Right cardiac atrium (tissue), 5 donors: ENCODE measurements around the gene INMT. TPM values are rescaled to one million over a fixed set of nuclear protein-coding genes. Genes with fewer than 3 reads are reported as not detected.
A peak's percentile ranks its signal among the peaks of the same experiment; 100 is the strongest.

Source experiments
- ATAC-seq, 2 donors: fragments of 200-7000 bp; cut with Tn5 transposase; one replicate each; pipeline versions ENCODE4 v1.8.0 to v1.9.1; 2020; ENCODE audit warnings: moderate library complexity in 2 of 2, mild to moderate bottlenecking in 1 of 2
- DNase-seq, 3 donors: peaks; one replicate each; pipeline ENCODE4 v3.0.0-alpha.2; 2020
- H3K27ac ChIP-seq: one replicate; pipeline ENCODE4 v1.5.1; 2013; ENCODE audit warnings: mild to moderate bottlenecking, low read length, control low read depth, moderate library complexity
- H3K27me3 ChIP-seq: one replicate; pipeline ENCODE4 v1.6.1; 2013; ENCODE audit not compliant: control insufficient read depth, insufficient read depth
- H3K4me1 ChIP-seq: one replicate; pipeline ENCODE4 v1.6.1; 2013; ENCODE audit warnings: low read length; ENCODE audit not compliant: control insufficient read depth, insufficient read depth
- H3K4me3 ChIP-seq: one replicate; pipeline ENCODE4 v1.5.1; 2013; ENCODE audit warnings: low read length, control low read depth
- H3K9me3 ChIP-seq: one replicate; pipeline ENCODE4 v1.6.1; 2013; ENCODE audit warnings: low read length; ENCODE audit not compliant: control insufficient read depth
- WGBS: extraction: QIAGEN DNeasy Blood & Tissue Kit; methylation state at CpG from one replicate; pipeline ENCODE4 v1.1.7; 2013; 5-methylcytosine and 5-hydroxymethylcytosine counted together
- intact Hi-C, 4 donors: fragments of 100-400 bp; cut with DNase I; formaldehyde crosslinking; loops; one replicate each; pipeline versions ENCODE4 v1.11.0 to v1.14.0; 2022 to 2023
- polyA plus RNA-seq: library from polyadenylated mRNA; stranded (reverse); fragments of 200-250 nt; gene quantifications from one replicate; pipeline ENCODE4 v1.2.3, GENCODE V29; 2013
- total RNA-seq, 4 donors: library from RNA; stranded (reverse); fragmentation: NEBNext Ultra II Directional; extraction: Animal tissue kit (Norgen Biotek cat#: 25700); gene quantifications; one replicate each; pipeline ENCODE4 v1.2.1, GENCODE V29; 2021
- donor health status: healthy with polysubstance abuse.
- donor health status: DM: no; HTN: yes; CAD: no.
- donor health status: DM: no; HTN: no; CAD: no.
- donor health status: DM: no; HTN: yes; CAD: no; lungs with severe emphysema.
- donor health status: DM: yes; HTN: yes; CAD: no.

Gene INMT
- total and polyA plus RNA-seq, 5 donors = 87.9 to 180 (median 105) TPM

GRCh38 chr7:30799206-30799975 is 47.5 kb downstream of the INMT start:
- H3K4me3 ChIP-seq = no peak overlapping the region
- no peaks in the 10 kb centered on the region for H3K27me3 ChIP-seq
- H3K4me1 ChIP-seq = peaks cover 6% of the 10 kb centered on the region
- no peaks in the 10 kb centered on the region for H3K9me3 ChIP-seq
- no peak overlapping the region for H3K27ac ChIP-seq
- DNase-seq (peak; percentile 57 to 82 (median 65)), ATAC-seq (peak; percentile 19 to 63)
- intact Hi-C loops = loop anchor here in 2 of 4 donors (5.0 to 10.0 kb wide), 2 partner anchors 178 to 835 kb away; no protein-coding TSS in a partner anchor
- WGBS = 42% methylated on average over 2 of the region's 2 CpGs

- intact Hi-C loops = loop anchor here (2.0 to 10.0 kb wide), 7 partner anchors 175 to 835 kb away; no protein-coding TSS in a partner anchor
- Histone ChIP-seq H3K4me3 (no peak overlapping the region), H3K9me3 (no peaks in the 10 kb centered on the region), H3K4me1 (peaks cover 8% of the 10 kb centered on the region), H3K27me3 (no peaks in the 10 kb centered on the region), H3K27ac (no peak overlapping the region)
- DNase-seq (no peak), ATAC-seq (peak in 1 of 2 donors; percentile 3)
- 76% methylated on average over 5 of the region's 5 CpGs for WGBS
Measured at GRCh38 chr7:30799976-30800661, 48.2 kb downstream of the INMT start.

- H3K27ac ChIP-seq = no peak overlapping the region
- peak; percentile 65 to 66 for ATAC-seq
- no peak overlapping the region for H3K4me3 ChIP-seq
- no peaks in the 10 kb centered on the region for H3K27me3 ChIP-seq
- 37% methylated on average over 6 of the region's 6 CpGs for WGBS
- intact Hi-C loops = loop anchor here (2.0 to 10.0 kb wide), 5 partner anchors 174 to 336 kb away; no protein-coding TSS in a partner anchor
- peaks cover 9% of the 10 kb centered on the region for H3K4me1 ChIP-seq
- no peaks in the 10 kb centered on the region for H3K9me3 ChIP-seq
- DNase-seq = peak in 1 of 3 donors; percentile 53
Measured at GRCh38 chr7:30800785-30801252, 48.9 kb downstream of the INMT start.

GRCh38 chr7:30802812-30803211 is 50.9 kb downstream of the INMT start:
- ATAC-seq (no peak), DNase-seq (no peak)
- Histone ChIP-seq H3K4me1 (peaks cover 6% of the 10 kb centered on the region), H3K27ac (no peak overlapping the region), H3K27me3 (no peaks in the 10 kb centered on the region), H3K4me3 (no peak overlapping the region), H3K9me3 (no peaks in the 10 kb centered on the region)
- intact Hi-C loops = loop anchor here (5.0 to 10.0 kb wide), 3 partner anchors 172 to 334 kb away; no protein-coding TSS in a partner anchor
- WGBS = 92% methylated on average over 4 of the region's 4 CpGs

- H3K27me3 ChIP-seq = no peaks in the 10 kb centered on the region
- peaks cover 6% of the 10 kb centered on the region for H3K4me1 ChIP-seq
- no peaks in the 10 kb centered on the region for H3K9me3 ChIP-seq
- intact Hi-C loops = loop anchor here (5.0 to 10.0 kb wide), 3 partner anchors 171 to 333 kb away; no protein-coding TSS in a partner anchor
- WGBS = 66% methylated on average over 3 of the region's 3 CpGs
- H3K27ac ChIP-seq = no peak overlapping the region
- no peak for DNase-seq
- no peak for ATAC-seq
- no peak overlapping the region for H3K4me3 ChIP-seq
Measured at GRCh38 chr7:30804078-30804661, 52.2 kb downstream of the INMT start.

- DNase-seq = peak; percentile 35 to 74 (median 58)
- Histone ChIP-seq H3K4me3 (no peak overlapping the region), H3K4me1 (peaks cover 3% of the 10 kb centered on the region), H3K27ac (no peak overlapping the region), H3K27me3 (no peaks in the 10 kb centered on the region), H3K9me3 (no peaks in the 10 kb centered on the region)
- 73% methylated on average over 9 of the region's 9 CpGs for WGBS
- ATAC-seq = peak; percentile 66 to 68
- intact Hi-C loops = loop anchor here in 1 of 4 donors (10.0 kb wide), 1 partner anchor 170 kb away; no protein-coding TSS in a partner anchor
Measured at GRCh38 chr7:30805081-30805691, 53.3 kb downstream of the INMT start.

GRCh38 chr7:30805931-30806330 is 54.0 kb downstream of the INMT start:
- no peak overlapping the region for H3K27ac ChIP-seq

More at GRCh38 chr7:30805931-30806330, 54.0 kb downstream of the INMT start:
- Histone ChIP-seq H3K4me1 (peaks cover 3% of the 10 kb centered on the region), H3K9me3 (no peaks in the 10 kb centered on the region), H3K4me3 (no peak overlapping the region), H3K27me3 (no peaks in the 10 kb centered on the region)
- ATAC-seq (no peak), DNase-seq (no peak)
- intact Hi-C loops = loop anchor here in 1 of 4 donors (10.0 kb wide), 1 partner anchor 169 kb away; no protein-coding TSS in a partner anchor
- 84% methylated on average over 6 of the region's 6 CpGs for WGBS

Other genes starting within 250 kb of the INMT start
- gene GGCT, start 247.3 kb upstream of the INMT start, total RNA-seq = 10 to 100 TPM; 21.2 to 25.1 (median 22.2) TPM
- 41.0 TPM for gene GGCT, start 247.3 kb upstream of the INMT start, polyA plus RNA-seq
- 10 to 100 TPM; 35.8 to 48.8 (median 40.5) TPM for gene GARS1, start 157.3 kb upstream of the INMT start, total RNA-seq
- gene GARS1, start 157.3 kb upstream of the INMT start, polyA plus RNA-seq = 38.3 TPM
- gene CRHR2, start 69.7 kb upstream of the INMT start, total RNA-seq = under 1 TPM in 1 of 4 donors, not detected in 3; 0.46 TPM
- 0.45 TPM for gene CRHR2, start 69.7 kb upstream of the INMT start, polyA plus RNA-seq
- gene MINDY4, start 19.3 kb downstream of the INMT start, total RNA-seq = 1 to 10 TPM; 4.0 to 6.0 (median 5.6) TPM
- 2.3 TPM for gene MINDY4, start 19.3 kb downstream of the INMT start, polyA plus RNA-seq
- gene AQP1, start 159.7 kb downstream of the INMT start, total RNA-seq = 100 to 1,000 TPM; 187 to 254 (median 222) TPM
- 216 TPM for gene AQP1, start 159.7 kb downstream of the INMT start, polyA plus RNA-seq
- not detected for gene GHRHR, start 211.8 kb downstream of the INMT start, total RNA-seq
- not detected for gene GHRHR, start 211.8 kb downstream of the INMT start, polyA plus RNA-seq